G401.6 (cell line): ENCODE data around the gene CREB3L2.
"Not testable (repeated sequence)": the region's sequence is repeated elsewhere in the genome, so short reads cannot be mapped to it uniquely, and the experiment has no call there.

Source experiments
- FAIRE-seq: peaks from 2 replicates; lab custom pipeline; 2012; peaks lifted over from hg19 to GRCh38; lab: Jason Lieb, UNC

The CREB3L2 gene

DNA sequence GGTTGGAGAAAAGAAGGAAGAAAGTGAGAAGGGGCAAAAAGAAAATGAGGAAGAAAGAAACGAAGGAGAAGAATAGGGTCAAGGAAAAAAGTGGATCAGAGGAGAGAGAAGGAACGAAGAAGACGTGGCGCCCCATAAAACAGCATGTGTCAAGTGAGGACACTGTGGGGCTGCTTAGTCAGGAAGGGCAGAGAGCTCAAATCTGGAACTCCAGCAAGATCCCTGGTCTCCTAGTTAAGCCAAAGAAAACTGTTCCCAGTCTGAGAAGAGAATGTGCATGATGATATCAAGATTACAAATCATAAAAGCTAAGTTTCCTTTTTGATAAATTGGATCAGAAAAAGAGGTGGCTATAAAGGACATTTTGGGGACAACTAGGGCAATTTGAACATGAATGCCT, 33.0 kb downstream of the CREB3L2 start:
- no peak for FAIRE-seq

DNA sequence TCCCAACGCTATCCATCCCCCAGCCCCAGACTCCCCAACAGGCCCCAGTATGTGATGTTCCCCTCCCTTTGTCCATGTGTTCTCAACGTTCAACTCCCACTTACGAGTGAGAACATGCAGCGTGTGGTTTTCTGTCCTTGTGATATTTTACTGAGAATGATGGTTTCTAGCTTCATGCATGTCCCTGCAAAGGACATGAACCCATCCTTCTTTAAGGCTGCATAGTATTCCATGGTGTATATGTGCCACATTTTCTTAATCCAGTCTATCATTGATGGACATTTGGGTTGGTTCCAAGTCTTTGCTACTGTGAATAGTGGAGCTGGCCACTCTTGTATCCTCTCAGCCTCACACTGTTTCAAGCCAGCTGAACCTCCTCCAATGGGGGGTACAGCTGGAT, 33.5 kb downstream of the CREB3L2 start:
- not testable (repeated sequence) for FAIRE-seq

DNA sequence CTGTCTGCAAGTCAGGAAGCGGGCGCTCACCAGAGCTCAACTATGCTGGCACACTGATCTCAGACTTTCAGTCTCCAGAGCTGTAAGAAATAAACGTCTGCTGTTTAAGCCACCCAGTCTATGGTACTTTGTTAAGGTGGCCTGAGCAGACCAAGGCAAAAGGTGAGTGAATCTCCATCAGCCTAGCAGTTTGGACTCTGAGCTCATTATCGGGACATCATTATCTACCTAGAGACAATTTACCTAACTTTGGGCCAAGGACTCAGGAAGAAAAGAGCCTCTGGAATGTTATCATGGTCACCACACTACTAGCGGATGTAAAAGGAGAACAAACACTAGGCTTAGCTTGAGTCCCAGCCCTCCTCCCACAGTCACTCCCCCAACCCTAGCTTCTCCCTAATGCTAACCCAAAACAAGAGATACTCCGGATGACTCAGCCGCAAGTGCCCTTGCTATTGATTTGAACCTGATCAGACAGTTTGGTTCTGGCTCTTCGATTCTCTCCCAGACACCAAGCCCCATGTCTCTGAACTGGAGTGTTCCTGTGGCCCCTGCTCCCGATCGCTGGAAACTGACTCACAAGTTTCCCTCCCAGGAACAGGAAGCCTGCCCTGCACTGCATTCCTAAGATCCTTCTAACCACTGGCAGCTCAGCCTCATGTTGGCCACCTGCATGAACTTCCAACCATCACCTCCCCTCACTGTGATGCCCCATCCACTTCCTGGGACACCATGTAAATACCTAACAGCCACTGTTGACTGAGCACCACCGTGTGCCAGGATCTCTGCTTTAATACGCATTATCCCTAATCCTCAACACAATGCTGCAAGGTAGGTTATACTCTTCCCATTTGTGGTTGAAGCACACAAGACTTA, 34.5 kb downstream of the CREB3L2 start:
- FAIRE-seq, result no peak

DNA sequence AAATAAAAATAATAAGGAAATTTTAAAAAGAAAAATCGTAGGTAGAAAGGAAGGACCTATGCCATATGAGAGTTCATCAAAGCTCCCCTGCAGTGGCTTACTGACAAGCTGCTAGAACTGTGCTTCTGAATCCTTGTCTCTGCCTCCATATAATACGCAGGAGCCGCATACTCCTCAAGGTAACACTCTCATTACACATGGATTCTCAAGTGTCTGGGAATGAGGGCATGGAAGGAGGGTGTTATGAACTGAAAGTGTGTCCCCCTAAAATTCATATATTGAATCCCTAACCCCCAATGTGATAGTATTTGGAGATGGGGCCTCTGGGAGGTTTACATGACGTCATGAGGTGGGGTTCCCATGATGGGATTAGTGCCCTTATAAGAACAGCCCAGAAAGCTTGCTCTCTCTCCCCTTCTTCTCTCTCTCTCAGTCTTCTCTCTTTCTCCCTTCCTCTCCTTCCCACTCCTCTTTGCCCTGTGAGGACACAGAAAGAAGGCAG, 35.2 kb downstream of the CREB3L2 start:
- no peak for FAIRE-seq

DNA sequence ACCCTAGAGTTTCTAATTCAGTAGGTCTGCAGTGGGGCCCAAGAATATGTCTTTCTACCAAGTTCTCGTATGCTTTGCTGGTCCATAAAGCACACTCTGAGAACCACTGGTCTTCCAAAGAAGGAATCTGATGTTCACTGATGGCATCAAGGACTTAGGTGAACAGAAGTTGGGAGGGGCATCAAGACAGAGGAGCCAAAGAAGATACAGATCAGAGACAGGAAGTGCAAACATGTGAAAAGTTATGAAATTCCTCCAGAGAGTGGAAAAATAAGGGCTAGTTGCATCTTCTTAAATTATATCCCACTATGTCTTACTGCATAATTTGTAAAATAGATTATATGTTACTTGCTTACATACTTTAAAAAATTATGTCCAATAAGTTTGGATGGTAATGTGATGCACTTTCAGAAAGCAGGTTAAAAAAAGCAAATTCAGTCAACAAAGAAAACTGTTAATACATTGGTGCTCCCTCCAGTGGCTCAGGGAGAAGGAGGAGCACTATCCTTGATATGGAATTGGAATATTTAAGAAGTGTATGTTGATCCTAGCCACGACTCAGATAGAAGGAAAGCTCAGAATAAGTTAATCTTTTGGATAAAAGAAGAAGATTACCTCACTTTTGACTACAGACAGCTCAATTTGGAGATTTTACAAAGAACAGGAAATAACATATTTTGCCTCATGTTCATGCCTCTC, 35.8 kb downstream of the CREB3L2 start:
- FAIRE-seq, result no peak

DNA sequence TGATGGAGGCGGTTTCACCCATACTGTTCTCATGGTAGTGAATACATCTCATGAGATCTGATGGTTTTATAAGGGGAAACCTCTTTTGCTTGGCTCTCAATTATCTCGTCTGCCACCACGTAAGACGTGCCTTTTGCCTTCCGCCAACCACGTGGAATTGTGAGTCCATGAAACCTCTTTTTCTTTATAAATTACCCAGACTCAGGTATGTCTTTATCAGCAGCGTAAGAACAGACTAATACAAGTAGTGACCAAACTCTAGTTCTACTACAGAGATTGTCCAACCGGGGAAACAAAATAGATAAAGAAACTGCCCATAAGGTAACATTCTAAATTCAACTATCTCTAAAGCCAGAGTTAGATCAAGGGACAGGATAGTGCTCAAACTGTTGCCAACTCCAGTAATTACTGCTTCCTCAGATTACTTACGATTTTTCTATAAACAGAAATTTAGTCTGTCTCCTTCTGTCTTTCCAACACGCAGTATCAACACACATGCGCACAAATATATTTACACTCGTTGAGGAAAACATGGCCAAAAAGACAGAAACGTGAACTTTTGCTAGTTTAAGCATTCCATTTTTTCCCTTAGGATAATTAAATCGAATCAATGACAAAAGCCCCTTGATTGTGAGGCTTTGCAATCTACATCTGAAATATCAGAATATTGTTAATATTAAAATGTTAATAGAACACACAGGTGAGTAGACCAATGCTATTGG, 36.9 kb downstream of the CREB3L2 start:
- no peak for FAIRE-seq

DNA sequence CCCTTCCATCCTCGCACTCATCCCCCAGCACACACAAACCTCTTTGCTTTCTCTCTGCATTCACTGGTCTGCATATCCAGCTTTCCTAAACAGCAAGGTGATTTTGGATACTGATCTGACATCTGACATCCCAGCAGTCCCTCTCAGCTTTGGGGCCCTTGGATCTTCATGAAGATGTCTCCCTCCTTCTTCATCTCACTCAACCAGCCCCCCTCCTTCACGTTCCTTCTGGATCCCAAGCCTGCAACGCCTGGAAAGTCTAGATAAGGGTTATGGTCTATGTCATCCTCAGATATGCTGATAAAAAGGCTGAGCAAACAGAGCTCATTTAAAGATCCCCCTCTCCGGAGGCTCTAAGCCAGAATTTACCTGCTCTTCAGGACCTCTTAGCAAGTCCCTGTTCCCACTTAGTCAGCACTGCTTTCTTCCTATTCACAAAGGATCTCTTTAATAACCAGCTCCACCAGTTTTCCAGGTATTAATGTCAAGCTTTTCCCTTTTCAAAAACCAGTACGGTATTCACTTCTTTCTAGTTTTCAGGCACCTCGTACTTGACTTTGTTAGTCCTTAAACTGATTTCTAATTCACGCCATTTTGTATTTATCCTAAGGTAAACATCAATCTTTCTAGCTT, 38.9 kb downstream of the CREB3L2 start:
- FAIRE-seq, result no peak

DNA sequence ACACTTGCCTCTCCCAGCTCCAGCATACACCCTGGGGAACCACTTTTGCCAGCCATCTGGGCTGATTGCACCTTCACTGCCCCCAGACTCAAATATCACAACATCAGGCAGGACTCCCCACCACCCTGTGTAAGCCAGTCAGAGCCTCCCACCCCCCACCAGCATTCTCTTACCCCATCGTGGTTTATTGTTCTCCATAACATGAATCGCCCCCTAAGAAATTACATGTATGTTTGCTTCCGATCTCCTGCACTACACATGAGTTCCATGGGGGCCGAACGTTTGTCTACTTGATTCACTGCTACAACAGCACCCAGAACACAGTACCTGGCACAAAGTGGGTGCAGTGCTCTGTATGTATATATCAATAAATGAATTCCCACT, 39.4 kb downstream of the CREB3L2 start:
- FAIRE-seq, result no peak

DNA sequence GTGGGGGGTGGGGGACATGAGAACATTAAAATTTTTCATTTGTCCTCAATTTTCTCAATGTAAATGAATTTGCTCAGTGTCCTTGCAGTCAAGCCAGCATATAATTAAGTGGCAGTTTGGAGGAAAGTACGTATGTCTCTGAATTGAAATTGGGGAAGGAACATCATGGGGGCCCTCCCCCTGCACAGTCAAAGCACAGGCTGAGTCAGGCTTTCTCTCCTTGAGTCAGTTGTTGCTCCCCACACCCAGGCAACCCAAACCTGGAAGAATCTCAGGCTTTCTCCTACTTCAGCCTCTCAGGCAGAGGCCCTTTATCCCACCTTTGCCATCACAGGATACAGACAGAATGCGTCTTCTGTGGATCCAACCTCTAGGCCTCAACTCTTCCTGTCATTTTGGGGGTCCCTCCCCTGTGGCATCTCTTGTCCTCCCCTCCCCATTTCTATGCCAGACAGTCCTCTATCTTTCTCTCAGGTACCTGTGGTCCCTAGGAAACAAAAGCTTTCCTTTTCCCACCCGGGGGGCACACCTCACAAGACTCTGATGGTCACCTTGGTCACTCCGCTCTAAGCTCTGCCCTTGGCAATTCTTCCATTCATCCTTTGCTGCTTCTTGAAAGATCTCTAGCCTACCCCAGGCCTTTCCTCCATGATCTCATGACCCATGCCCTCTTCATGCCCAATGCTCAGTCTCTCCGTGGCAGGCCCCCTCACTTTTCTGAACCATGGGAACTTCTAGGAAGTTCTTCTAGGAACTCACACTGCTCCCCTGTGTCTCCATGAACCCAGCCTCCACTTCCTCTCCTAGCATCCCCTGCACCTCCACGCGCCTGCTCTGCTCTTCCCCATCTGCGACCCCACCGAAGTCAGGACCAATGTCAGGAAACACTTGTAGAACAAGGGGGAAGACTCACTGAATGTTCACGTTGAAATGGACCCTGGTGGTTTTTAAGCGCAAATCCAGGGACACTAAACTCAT, 40.4 kb downstream of the CREB3L2 start:
- no peak for FAIRE-seq

DNA sequence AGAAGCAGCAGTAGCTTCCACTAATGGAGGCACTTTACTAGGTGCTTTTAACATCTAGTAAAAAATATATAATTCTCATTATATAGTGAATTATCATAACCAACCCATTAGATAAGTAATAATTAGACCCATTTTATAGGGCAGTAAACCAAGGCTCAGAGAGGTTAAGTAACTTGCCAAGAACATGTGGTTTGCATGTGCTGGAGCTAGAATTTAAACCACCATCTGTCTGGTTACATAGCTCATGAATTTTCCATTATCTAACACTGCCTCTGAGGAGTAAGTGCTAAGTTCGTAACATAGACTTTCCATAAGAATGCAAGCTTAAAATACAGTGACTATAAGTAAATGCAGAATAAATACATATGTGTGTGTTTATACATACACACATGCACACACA, 41.9 kb downstream of the CREB3L2 start:
- FAIRE-seq, result no peak

DNA sequence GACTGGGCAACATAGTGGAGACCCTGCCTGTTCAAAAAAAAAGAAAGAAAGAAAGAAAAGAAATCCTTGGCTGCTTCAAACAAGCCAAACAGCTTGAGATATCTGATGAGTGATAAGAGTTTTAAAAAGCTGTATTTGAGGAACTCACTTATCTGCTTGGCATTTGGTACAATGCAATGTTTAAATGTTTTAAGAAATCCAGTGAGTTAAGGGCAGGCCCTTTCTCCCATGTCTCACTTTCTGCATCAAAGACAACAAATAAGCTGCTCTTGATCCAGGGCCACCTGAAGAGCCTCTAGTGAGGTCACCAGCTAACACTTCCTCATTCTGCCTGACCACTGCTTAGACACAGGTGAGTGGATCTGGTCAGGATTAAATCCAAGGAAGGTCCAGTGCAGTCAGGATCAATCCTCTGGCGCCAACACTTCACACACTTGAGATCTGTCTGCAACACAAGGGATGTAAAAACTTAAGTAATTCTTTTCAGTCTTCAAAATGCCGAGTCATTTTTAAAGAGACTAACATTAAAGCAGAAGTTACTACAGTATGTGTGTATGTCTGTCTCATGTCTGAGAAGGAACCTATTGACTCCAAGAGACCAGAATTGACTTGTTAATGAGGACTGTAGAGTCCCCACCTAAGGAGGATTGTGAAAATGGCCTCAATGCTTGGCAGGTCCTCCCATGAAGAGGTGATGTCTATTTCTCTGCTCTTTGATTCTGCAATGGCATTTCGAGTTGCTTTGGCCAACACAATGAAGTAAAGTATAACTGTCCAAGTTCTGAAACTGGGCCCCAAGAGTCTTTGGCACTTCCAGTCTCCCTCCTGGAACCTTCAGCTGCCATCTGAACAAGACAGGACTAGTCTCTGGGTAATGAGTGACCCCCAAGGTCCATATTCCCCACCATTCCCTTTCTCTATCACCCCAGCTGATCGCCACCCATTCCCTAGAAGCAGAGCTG, 43.1 kb downstream of the CREB3L2 start:
- no peak for FAIRE-seq

DNA sequence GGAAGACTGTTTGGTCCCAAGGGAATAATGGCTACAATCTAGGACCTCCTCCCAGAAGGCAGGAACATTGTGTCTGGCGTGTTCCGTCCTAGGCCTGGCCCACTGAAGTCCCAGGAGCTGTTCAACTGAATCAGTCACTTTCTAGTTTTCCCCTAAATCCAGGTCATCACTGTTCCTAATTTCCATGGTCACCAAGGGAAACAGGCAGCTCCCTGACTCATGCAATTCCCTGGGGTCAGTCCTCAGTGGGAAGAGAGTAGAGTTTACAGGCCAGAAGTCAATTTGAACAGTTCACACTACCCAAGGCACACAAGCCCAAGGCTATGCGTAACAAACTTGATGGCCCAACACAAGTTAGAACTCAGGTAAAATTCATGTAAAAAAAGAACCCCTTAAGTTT, 44.0 kb downstream of the CREB3L2 start:
- FAIRE-seq, result no peak

DNA sequence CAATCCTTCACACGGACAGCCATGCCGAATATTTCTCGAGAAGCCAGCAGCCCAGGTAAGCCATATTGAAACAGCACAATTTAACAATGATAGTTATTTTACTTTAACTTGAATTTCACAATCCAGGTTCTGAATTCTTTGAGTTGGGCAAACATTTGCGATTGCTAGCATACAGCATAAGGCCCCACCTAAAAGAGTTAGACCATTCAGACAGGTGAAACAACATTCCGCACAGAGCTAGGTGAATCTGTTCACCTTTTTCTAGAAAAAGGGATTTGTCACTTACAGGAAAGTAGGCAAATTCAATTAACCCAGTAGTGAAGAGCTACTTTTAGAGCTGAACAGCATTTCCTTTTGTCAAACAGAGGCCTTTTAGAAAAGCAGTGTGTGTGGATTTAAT, 45.3 kb downstream of the CREB3L2 start:
- FAIRE-seq, result no peak

DNA sequence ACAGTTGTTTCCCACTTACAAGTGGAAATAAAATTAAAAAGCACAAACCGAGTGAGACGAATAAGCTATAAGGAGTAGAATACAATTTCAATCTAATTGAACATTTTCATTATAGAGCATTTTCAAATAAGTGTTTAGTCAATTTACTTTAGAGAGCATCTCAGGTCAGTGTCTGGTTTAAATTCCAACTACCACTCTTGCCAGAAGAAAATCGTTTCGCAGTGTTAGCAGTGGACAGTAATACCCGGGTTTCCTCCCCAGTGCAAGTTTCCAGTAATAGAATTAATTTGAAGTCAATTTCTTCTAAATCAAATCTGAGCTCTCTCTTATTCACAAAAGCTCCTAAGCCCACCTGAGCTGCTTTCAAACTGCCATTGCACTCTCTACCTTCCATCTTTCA, 45.7 kb downstream of the CREB3L2 start:
- no peak for FAIRE-seq

DNA sequence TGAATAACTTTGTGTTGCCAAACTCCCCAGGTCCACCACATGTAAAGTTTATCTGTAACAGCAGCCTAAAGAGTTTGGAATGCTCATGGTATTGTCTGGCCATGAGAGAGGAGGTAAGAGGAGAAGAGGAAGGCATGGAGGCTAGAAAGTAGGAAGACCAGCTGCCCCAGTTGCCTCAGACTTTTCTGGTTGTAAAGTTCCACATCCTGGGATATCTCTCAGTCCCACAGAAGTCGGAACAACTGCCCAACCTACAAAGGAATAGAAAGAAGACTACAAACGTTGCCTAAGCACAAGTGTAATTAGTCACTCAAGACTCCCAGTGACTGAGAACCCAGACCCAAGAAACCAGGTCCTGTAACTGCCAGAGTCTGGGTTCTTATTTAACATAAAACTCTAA, 47.3 kb downstream of the CREB3L2 start:
- no peak for FAIRE-seq

DNA sequence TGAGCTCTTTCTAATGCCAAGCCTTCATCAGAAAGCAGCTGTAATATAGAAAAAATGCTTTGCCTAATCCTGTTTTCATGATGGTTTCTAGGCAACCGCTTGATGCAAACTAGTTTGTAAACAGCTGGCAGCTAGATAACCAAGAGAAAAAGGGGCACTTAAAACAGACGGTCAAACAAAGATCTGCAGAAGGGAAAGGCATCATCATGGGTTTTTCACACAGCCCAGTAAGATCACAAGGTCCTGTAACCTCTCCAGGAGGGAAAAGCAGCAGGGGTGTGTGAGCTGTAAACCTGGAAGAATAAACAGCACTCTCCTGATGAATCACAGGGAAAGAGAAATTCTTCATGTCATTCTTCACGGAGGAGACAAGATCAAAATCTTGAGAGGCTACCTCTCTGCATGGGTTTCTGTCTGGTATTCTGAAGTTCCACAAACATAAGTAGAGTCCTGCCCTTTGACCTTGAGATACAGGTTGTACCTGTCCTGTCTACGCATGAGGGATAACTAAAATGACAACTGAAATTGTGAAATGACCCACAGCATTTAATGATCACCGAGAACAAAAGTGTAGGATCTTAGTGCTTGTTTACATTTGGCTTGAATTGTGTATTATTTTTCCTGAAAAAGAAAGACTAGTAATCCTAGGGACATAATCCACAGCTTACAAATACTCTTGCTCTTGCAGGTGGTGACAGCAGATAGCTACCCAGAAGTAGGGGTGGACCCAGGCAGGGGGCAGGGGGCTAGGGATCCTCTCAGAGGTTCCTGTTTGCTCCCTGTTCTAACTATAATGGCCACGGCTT, 48.0 kb downstream of the CREB3L2 start:
- FAIRE-seq, result no peak

DNA sequence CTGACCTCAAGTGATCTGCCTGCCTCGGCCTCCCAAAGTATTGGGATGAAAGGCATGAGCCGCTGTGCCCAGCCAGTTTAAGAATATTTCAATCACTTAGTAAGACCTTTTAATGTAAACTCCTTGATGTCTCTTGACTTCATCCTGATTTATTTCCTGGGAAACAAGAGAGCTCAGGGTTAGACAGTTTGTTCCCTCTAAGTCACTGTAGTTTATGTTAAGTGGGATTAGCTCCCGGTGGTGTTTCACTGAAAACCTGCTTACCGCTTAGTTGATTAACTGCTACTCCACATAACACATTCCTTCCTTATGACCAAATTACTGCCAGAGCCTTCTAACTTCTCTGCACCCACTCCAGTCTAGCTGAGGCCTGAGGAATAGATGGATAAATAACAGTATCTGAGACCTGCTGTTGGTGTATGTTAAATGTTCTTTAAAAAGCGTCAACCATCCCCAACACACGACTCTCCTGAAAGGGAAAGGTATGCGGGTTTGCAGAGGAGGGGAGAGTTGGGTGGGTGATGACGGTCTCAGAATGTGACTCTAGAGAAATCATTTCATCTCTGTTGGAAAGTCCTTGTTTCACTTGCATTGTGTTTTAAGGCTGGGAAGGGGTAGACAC, 48.7 kb downstream of the CREB3L2 start:
- no peak for FAIRE-seq

DNA sequence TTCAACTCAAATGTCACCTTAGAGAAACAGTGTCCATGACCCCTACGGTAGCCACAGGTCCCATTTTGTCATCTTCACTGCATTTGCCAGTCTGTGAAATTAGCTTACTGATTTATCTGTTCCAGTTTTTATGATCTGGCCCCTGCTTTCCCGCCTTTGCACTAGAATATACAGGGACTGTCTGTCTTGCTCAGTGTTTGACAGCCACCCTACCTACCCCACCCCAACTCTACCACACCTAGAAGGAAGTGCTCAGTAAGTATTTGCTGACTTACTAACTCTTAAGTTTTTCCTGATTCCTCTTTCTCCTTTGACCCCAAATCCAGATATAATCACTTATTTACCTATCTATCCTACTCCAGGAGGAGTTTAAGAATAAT, 49.5 kb downstream of the CREB3L2 start:
- no peak for FAIRE-seq
